GM10248 (cell line): ENCODE results near the gene GPR85.
"Not testable (repeated sequence)": the region's sequence is repeated elsewhere in the genome, so short reads cannot be mapped to it uniquely, and the experiment has no call there.

Source experiments
- CTCF ChIA-PET: fragments of 300-600 bp; sonication (Branson Sonifier 250); formaldehyde crosslinking; extraction: SDS; loops from one replicate; lab custom pipeline; 2021; ENCODE audit warnings: antibody characterized with exemption; lab: Yijun Ruan, JAX
- POLR2A ChIA-PET: fragments of 350-650 bp; sonication (Branson Sonifier 250); formaldehyde crosslinking; extraction: SDS; loops from one replicate; lab custom pipeline; 2020; ENCODE audit warnings: antibody characterized with exemption; lab: Yijun Ruan, JAX
- DNase-seq: peaks from one replicate; pipeline ENCODE4 v3.0.0; 2012; ENCODE audit errors: extremely low spot score
- TF ChIP-seq, protein P1 (sequence below): IDR thresholded peaks from 2 replicates; pipeline ENCODE4 v1.5.1; 2012; ENCODE audit warnings: mild to moderate bottlenecking, low read depth; ENCODE audit errors: extremely low read depth, missing control alignments, control extremely low read depth

GPR85 gene

DNA sequence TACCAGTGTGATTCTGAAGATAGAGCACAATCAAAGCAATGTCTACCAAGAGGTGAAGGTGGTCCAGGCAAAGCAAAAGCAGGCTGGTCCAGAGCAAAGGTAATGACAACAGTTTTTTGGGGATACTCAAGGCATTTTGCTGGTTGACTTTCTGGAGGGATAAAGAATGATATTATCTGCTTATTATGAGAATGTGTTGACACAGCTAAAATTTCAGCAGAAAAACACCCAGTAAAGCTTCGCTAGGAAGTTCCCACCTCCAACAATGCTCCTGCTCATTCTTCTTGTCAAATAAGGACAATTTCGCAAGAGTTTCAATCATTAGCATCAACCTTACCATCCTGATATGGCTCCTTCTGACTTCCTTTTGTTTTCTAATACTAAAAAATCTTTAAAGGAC lies 24.1 kb downstream of the GPR85 start:
- CTCF ChIA-PET, result no interaction called here
- TF ChIP-seq, protein P1, sequence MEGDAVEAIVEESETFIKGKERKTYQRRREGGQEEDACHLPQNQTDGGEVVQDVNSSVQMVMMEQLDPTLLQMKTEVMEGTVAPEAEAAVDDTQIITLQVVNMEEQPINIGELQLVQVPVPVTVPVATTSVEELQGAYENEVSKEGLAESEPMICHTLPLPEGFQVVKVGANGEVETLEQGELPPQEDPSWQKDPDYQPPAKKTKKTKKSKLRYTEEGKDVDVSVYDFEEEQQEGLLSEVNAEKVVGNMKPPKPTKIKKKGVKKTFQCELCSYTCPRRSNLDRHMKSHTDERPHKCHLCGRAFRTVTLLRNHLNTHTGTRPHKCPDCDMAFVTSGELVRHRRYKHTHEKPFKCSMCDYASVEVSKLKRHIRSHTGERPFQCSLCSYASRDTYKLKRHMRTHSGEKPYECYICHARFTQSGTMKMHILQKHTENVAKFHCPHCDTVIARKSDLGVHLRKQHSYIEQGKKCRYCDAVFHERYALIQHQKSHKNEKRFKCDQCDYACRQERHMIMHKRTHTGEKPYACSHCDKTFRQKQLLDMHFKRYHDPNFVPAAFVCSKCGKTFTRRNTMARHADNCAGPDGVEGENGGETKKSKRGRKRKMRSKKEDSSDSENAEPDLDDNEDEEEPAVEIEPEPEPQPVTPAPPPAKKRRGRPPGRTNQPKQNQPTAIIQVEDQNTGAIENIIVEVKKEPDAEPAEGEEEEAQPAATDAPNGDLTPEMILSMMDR, result no peak
- POLR2A ChIA-PET, result no interaction called here
- DNase-seq, result no peak

DNA sequence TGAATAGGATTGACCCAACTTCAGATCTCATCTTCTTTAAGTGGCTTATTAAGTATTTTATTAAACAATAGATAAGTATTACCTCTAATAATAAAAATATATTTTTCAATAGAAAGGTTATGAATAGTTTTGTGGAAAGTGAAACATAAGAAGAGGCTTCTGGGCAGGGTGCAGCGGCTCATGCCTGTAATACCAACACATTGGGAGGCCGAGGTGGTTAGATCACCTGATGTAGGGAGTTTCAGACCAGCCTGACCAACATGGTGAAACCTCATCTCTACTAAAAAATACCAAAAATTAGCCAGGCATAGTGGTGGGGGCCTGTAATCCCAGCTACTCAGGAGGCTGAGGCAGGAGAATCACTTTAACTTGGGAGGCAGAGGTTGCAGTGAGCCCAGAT lies 26.5 kb downstream of the GPR85 start:
- DNase-seq, result no peak
- POLR2A ChIA-PET, result no interaction called here
- CTCF ChIA-PET, result no interaction called here
- TF ChIP-seq, protein P1, result no peak

DNA sequence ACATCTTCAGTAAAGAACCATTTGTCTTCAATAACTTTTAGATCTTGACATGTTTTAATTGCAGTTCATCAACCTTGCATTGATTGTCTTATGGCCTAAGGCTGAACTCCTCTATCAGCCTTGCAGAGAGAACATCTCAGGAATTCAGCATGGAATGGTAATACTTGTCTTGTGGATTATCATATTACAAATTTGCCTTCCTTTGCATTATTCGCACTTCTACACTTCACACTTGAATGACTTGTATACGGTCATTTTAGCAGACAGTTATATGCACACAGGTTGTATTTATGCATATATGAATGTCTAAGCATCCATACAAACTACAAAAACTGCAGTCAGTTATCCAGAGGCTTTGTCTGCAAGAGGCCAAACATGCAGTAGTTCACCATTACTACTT lies 31.7 kb downstream of the GPR85 start:
- CTCF ChIA-PET, result no interaction called here
- DNase-seq, result no peak
- TF ChIP-seq, protein P1, result no peak

DNA sequence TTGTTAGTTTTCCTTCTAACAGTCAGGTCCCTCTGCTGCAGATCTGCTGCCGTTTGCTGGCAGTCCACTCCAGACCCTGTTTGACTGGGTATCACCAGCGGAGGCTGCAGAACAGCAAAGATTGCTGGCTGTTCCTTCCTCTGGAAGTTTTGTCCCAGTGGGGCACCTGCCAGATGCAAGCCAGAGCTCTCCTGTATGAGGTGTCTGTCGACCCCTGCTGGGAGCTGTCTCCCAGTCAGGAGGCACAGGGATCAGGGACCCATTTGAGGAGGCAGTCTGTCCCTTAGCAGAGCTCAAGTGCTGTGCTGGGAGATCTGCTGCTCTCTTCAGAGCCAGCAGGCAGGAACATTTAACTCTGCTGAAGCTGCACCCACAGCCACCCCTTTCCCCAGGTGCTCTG lies 32.4 kb downstream of the GPR85 start:
- DNase-seq, POLR2A ChIA-PET, CTCF ChIA-PET: not testable (repeated sequence)

More for the DNA sequence above, 31.7 kb downstream of the GPR85 start:
- POLR2A ChIA-PET, result no interaction called here

DNA sequence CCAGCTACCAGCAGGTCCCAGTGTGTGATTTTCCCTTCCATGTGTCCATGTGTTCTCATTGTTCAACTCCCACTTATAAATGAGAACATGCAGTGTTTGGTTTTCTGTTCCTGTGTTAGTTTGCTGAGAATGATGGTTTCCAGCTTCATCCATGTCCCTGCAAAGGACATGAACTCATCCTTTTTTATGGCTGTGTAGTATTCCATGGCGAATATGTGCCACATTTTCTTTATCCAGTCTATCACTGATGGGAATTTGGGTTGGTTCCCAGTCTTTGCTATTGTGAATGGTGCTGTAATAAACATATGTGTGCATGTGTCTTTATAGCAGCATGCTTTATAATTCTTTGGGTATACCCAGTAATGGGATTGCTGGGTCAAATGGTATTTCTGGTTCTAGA lies 37.4 kb downstream of the GPR85 start:
- POLR2A ChIA-PET, CTCF ChIA-PET, DNase-seq: not testable (repeated sequence)

DNA sequence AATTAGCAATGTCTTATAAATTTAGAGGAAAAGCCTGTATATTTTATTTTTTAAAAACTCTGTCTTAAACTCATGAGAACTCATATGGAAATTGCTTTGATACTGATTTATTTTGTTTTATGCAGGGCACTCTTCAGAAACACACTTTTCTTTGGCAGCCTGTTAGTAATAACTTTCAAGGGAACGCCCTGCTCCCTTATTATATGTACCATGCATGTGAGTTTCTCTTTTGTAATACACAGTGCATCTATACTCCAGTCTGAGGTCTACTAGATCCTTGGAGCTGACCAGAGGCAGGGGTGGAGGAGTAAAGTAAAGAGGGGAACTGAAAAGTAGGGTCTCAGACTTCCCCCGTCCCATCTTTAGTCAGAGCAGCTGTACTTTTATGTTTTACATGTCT lies 40.2 kb downstream of the GPR85 start:
- TF ChIP-seq, protein P1, result no peak
- no peak for DNase-seq
- POLR2A ChIA-PET, result no interaction called here
- CTCF ChIA-PET, result interaction anchor here (0.9 kb wide), 1 partner anchor 12 kb away, joined by 3 read pairs; no protein-coding TSS in a partner anchor

DNA sequence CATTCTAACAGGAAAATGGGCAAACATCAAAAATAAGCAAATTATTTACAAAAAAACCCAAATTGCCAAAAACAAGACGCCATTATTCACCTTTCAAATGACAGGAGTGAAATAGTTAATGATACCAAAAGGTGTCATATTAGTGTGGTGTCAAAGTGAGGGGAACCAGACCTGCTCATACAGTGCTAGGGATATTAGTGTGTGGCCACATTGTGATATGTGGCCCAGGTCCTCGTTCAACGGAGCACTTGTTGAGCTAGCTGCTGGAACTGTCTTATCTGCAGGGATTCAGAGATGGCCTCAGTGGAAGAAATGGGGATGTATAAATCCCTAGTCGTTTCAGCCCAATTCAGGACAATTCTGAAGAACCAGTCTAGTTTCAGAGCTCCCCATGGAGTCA lies 41.2 kb downstream of the GPR85 start:
- TF ChIP-seq, protein P1, result no peak
- CTCF ChIA-PET, result interaction anchor here (0.9 to 1.6 kb wide), 3 partner anchors 10 to 30 kb away, joined by 3 to 4 read pairs (median 4); no protein-coding TSS in a partner anchor
- POLR2A ChIA-PET, result no interaction called here
- DNase-seq, result no peak

DNA sequence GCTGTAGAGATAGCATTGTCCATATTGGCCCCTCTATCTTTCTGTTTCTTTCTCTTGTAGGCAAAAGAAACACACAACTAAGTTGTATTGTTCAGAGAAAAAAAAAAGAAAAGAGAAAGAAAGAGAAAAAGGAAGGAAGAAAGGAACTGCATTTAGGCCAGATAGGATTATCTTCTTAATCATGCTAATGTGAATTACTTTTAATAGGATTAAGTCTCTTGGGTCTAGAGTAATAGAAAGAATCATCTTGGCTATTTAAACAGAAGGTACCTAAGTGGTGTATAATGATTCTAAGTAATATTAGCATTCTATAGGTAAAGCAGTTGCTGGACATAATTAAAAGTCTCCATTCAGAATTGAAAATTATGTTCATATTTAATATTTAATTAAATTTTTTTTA lies 42.2 kb downstream of the GPR85 start:
- ChIA-PET CTCF (no interaction called here), POLR2A (no interaction called here)
- TF ChIP-seq, protein P1, result no peak
- DNase-seq, result no peak
